ENCODE measurements around the gene MUSTN1. TPM values are rescaled to one million over a fixed set of nuclear protein-coding genes. Genes with fewer than 3 reads are reported as not detected.

Gene MUSTN1
- total RNA-seq, 1 donor: not detected

GRCh38 chr3:52801839-52802238, 33.0 kb downstream of the MUSTN1 start:
- H3K4me3 ChIP-seq (ENCODE audit: low read depth, low read length): no peak overlapping the region
- TF ChIP-seq CTCF (IDR thresholded peaks at IDR 0.05; ENCODE audit: insufficient read depth, low read length): no peak
- DNase-seq (ENCODE audit: low read depth): peak; percentile 10

- no peak for TF ChIP-seq CTCF (IDR thresholded peaks at IDR 0.05; ENCODE audit: insufficient read depth, low read length)
- peak; percentile 16 for DNase-seq (ENCODE audit: low read depth)
- H3K4me3 ChIP-seq (ENCODE audit: low read depth, low read length): no peak overlapping the region
Observed at GRCh38 chr3:52800079-52800478, 34.7 kb downstream of the MUSTN1 start.

- no peak for DNase-seq (ENCODE audit: low read depth)
- no peak overlapping the region for H3K4me3 ChIP-seq (ENCODE audit: low read depth, low read length)
- TF ChIP-seq CTCF (IDR thresholded peaks at IDR 0.05; ENCODE audit: insufficient read depth, low read length): peak; percentile 35
Observed at GRCh38 chr3:52798978-52799476, 35.8 kb downstream of the MUSTN1 start.

GRCh38 chr3:52798376-52798977, 36.3 kb downstream of the MUSTN1 start:
- H3K4me3 ChIP-seq (ENCODE audit: low read depth, low read length): no peak overlapping the region
- DNase-seq (ENCODE audit: low read depth): peak; percentile 9
- no peak for TF ChIP-seq CTCF (IDR thresholded peaks at IDR 0.05; ENCODE audit: insufficient read depth, low read length)

GRCh38 chr3:52796411-52796810, 38.4 kb downstream of the MUSTN1 start:
- no peak for TF ChIP-seq CTCF (IDR thresholded peaks at IDR 0.05; ENCODE audit: insufficient read depth, low read length)
- DNase-seq (ENCODE audit: low read depth): no peak
- H3K4me3 ChIP-seq (ENCODE audit: low read depth, low read length): no peak overlapping the region

GRCh38 chr3:52795298-52795900, 39.4 kb downstream of the MUSTN1 start:
- no peak overlapping the region for H3K4me3 ChIP-seq (ENCODE audit: low read depth, low read length)
- no peak for TF ChIP-seq CTCF (IDR thresholded peaks at IDR 0.05; ENCODE audit: insufficient read depth, low read length)

More at GRCh38 chr3:52795298-52795900, 39.4 kb downstream of the MUSTN1 start:
- no peak for DNase-seq (ENCODE audit: low read depth)
